COLO668 (cell line): ENCODE data around the gene GLYAT.

Experiments used
- DNase-seq: peaks from one replicate; lab custom pipeline; 2025; ENCODE audit not compliant: unreplicated experiment; lab: John Stamatoyannopoulos, UW

Gene GLYAT, protein sequence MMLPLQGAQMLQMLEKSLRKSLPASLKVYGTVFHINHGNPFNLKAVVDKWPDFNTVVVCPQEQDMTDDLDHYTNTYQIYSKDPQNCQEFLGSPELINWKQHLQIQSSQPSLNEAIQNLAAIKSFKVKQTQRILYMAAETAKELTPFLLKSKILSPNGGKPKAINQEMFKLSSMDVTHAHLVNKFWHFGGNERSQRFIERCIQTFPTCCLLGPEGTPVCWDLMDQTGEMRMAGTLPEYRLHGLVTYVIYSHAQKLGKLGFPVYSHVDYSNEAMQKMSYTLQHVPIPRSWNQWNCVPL

DNA sequence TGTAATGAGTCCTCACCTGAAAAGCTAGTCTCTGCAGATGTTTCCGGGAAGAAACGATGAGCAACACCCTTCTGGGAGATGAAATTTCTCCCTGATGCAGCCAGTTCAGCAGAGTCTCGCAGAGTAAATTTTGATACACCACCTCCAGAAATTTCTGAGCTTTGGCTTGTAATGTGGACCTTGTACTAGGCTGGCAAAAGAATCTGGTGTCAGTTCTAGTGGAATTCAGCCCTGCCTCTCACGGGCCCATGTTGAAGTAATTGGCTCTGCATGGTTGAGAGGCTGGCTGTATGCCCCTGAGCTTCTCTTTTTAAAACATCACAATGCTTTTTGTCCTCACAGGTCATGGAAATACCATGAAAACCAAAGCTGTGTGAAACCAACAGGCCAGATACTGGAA, at the start of gene GLYAT:
Gene GLYAT (minus strand): TSS at position 125 of the 400 bp plus-strand sequence. CDS start 7,447 bp downstream, outside the sequence.
- DNase-seq = no peak

DNA sequence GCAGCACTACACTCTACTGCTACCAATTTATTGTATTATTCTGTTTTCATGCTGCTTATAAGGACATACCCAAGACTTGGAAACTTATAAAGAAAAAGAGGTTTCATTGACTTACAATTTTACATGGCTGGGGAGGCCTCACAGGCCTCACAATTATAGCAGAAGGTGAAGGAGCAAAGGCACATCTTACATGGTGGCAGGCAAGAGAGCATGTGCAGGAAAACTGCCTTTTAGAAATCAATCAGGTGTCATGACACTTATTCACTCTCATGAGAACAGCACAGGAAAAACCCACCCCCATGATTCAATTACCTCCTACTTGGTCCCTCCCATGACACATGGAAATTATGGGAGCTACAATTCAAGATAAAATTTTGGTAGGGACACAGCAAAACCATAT, 49.6 kb upstream of the GLYAT start:
- DNase-seq = no peak

DNA sequence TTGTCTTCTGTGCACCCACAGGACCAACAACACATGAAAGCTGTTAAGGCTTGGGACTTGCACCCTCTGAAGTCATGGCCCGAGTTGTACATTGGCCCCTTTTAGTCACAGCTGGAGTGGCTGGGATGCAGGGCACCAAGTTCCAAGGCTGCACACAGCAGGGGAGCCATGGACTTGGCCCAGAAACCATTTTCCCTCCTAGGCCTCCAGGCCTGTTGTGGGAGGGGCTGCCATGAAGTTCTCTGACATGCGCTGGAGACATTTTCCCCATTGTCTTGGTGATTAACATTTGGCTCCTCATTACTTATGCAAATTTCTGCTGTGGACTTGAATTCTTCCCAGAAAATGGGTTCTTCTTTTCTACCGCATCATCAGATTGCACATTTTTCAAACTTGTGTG, 48.8 kb upstream of the GLYAT start:
- DNase-seq = no peak

DNA sequence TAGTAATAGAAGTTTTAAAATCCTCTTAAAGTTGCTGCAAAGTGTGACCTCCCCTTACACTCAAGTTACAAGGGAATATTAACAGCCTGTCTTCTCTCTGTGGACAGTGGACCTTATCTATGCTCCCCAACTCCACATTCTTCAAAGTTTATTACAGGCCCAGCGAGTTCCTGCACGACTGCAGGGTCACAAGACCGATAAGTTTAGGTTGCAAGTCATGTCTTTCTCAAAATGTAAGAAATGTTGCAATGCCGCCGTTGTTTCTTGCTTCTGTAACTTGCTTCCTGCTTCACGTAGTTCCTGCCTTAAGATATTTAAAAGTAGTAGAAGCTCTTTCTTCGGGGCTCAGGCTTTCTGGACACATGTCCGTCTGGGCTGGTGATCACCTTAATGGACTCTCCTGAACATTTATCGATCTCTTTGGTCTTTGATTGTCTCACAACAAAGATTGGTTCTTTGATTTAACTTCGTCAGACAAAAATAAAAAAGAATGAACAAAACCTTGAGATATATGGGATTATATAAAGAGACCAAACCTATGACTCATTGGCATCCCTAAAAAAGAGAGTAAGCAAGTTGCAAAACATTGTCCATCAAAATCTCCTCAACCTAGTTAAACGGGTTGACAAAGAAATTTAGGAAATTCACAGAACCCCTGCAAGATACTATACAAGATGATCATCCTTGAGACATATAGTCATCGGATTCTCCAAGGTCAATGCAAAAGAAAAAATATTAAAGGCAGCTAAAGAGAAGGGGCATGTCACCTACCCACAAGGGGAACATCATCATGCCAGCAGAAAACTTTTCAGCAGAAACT, 45.4 kb upstream of the GLYAT start:
- no peak for DNase-seq

DNA sequence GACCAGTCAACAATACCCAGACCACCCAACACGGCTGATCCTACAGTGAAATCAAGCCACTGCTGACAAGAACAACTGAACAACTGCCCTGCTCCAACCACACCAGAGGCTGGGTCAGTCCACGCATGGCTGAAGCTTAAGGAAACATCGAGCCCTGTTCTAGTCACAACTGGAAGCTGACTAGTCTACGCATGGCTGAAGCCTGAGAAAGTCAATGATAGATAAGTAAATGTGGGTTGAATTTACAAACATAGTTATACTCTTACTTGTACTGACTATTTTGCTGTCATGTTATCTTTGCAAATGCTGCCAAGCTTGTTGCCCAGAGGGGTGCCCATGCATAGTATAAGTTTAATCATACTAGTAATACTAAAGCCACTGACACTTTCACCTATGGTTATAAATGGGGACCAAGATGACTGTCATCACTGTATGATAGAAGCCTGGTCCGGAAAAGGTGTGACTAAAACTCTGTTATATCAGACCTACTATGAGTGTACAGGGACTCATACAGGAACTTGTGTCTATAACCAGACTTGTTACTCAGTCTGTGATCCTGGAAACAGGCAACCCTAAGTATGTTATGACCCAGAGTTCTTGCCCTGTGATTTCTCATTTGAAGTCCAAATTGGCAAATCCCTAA, 43.4 kb upstream of the GLYAT start:
- DNase-seq = no peak

DNA sequence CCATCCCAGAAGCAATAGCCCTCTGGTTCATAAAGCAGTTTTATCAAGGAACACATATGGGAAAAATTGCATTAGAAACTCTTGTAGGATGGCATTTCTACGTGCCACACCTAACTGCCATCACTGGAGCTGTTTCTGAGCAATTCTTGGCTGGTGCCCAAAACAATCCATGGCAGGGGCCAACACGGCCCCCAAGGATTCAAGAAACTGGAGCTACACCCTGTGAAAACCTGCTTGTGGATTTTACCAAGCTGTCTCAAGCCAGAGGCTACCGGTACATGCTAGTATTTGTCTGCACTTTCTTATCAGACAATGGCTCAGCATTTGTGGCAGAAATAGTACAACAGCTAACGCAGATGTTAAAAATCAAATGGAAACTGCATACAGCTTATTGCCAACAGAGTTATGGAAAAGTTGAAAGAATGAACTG, 42.4 kb upstream of the GLYAT start:
- no peak for DNase-seq

DNA sequence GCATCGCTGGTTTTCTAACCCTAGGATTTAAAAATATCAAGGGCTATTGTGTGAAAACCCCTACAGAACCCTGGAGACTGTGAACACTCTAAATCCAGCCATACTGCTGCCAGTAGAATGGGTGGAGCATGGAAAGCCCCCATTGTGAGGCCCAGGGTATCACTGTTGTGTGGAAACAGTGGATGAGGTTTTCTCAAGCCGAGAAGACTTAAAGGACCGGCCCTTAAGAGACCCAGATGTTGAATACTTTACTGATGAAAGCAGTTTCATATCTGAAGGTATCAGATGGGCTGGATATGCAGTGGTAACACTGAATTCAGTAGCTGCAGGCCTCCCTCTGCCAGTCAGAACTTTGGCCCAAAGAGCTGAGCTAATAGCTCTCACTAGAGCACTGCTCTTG, 41.6 kb upstream of the GLYAT start:
- no peak for DNase-seq

DNA sequence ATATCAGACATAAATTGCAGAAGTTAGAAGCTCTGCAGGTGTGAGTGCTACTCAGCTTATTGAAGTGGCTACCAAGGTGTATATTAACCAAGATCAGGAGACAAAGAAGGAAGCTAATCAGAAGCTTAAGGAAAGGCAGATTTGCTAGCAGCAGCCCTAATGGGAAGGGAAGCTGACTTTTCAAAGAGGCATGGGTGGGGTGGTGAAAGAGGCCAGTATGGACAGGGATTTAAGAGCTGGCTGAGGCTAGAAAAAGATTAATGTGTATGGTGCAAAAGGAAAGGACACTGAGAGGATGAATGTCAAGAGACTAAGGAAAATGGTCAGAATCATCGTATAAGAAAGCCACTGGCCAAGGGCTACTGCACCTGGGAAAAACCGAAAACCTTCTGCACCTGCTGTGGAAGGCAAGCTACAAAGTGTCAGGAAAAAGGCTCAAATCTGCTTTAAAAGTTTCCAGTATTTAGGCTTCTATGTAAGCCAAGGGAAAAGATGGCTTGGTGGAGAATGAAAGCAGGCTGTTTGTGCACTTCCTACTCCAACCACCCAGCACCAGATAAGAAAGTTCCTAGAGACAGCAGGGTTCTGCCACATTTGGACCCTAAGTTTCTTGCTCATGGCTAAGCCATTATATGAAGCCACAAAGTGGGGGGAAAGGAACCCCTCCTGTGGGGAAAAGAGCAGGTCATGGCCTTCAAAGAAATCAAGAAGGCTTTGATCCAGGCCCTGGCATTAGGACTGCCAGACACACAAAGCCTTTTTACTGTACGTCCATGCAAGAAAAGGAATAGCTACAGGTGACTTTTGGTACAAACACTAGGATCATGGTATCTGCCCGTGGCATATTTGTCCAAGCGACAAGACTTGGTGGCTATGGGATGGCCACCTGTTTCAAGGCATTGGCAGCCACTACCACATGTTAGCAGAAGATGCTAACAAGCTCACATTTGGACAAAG, 40.9 kb upstream of the GLYAT start:
- no peak for DNase-seq

DNA sequence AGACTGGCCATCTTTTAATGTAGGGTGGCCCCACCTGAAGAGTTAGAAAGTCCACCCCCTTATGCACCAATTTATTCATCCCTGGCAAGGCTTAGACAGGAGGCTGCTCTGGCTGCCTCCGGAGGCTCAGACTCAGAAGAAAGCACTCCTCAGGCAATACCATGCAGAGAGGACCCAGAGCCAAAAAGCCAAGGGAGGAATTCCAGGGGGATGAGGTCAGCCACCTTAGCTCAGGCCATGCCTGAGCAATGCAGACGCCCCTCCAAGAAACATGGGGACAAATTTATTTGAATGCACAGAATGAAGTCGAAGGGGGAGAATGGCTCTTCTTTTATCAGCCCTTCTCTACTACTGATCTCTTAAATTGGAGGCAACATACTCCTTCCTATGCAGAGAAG, 39.7 kb upstream of the GLYAT start:
- no peak for DNase-seq

DNA sequence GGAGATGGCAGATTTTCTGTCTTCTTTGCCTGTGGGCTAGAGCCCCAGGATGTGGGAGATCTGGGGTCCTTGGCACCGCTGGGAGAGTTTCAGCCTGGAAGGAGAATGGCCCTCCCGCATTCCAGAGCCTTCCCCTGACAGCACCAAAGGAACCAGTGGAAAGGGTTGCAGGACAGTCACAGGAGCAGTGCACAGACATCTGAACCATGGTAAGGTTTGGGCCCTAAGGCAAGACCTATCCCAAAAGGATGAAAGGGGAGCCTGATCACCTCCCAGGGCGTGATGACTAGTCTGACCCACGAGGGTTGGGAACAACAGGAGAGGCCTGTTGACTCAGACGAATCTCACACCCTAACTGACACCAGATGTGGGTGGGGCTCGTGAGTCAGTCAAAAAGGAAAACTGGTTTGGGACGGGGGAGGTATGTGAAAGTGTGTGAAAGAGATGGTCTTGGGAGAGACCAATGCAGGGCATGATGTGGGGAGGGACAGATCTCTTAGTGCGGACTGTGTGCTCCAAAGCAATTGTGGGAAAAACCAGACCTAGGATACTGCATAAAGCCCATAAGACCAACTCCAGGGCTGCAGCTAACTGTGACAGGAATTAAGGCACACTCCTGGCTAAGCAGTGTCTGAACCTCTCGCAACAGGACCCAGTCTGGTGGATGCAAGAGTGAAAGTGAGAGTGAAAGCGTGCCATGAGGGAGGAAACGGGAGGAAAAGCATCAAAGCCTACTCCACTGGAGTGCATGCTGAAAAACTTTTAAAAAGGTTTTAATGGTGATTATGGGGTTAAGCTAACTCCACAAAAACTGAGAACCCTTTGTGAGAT, 39.1 kb upstream of the GLYAT start:
- DNase-seq = no peak

DNA sequence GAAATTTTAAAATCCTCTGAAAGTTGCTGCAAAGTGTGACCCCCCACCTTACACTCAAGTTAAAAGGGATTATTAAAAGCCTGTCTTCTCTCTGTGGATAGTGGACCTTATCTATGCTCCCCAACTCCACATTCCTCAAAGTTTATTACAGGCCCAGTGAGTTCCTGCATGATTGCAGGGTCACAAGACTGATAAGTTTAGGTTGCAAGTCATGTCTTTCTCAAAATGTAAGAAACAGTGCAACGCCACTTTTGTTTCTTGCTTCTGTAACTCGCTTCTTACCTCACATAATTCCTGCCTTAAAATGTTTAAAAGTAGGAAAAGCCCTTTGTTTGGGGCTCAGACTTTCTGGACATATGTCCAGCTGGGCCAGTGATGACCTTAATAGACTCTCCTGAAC, 38.4 kb upstream of the GLYAT start:
- no peak for DNase-seq

DNA sequence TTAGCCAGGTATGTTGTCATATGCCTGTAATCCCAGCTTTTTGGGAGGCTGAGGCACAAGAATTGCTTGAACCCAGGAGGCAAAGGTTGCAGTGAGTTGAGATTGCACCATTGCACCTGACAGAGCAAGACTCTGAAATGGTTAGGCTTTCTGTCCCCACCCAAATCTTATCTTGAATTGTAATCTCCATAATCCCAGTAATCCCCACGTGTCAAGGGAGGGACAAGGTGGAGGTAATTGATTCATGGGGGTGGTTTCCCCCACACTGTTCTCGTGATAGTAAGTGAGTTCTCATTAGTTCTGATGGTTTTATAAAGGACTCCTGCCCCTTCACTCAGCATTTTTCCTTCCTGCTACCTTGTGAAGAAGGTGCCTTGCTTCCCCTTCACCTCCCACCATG, 37.6 kb upstream of the GLYAT start:
- DNase-seq = no peak

DNA sequence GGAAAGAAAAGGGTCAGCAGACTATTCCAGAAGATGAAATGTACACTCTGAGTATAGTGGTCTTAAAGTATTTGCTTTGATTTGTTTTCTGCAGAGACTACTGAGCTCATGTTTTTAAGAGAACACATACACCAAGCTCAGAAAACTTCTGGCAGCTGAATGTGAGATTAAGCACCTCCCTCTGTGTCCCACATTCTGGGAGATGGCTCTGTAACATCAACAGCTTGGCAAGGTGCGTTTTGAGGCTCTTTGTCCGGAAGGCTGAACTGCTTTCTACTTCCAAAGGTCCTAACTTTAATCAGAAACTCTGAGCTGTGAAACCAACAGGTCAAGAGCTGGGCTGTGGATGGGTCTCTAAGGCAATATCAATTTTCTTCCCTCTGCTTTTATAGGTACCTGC, 36.4 kb upstream of the GLYAT start:
- no peak for DNase-seq

DNA sequence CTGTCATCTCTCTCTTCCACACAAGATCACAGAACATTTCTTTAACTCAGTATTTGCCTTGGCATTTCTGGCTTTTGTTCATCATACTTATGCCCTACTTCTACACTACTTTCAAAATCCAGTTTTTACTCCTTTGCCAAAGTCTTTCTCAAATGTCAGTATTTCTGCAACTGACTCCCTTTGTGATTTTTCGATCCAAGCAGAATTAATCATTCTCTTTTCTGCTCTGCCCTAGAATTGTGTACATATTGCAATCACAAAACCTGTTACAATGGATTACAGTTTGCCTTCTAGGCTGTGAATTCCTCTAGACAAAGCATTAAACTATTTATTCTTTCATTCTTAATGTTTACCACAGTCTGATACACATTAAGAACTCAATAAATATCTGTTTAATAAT, 33.3 kb upstream of the GLYAT start:
- DNase-seq = no peak

DNA sequence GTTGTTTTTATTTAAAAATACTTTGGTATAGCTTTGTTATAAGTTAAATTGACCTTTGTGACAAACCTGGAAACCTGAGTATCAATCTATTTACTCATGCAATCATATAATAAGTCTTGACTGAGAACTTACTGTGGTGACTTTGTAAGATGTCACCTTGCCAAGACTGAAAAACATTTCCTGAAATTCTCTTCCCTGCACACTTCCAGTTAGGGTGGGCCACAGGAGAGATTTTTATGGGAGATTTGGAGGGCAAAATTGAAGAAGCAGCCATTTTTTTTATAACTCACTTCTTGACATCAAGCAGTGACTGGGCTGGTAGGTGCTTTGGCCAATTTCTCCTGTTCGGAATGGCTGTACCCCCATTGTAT, 31.4 kb upstream of the GLYAT start:
- no peak for DNase-seq

DNA sequence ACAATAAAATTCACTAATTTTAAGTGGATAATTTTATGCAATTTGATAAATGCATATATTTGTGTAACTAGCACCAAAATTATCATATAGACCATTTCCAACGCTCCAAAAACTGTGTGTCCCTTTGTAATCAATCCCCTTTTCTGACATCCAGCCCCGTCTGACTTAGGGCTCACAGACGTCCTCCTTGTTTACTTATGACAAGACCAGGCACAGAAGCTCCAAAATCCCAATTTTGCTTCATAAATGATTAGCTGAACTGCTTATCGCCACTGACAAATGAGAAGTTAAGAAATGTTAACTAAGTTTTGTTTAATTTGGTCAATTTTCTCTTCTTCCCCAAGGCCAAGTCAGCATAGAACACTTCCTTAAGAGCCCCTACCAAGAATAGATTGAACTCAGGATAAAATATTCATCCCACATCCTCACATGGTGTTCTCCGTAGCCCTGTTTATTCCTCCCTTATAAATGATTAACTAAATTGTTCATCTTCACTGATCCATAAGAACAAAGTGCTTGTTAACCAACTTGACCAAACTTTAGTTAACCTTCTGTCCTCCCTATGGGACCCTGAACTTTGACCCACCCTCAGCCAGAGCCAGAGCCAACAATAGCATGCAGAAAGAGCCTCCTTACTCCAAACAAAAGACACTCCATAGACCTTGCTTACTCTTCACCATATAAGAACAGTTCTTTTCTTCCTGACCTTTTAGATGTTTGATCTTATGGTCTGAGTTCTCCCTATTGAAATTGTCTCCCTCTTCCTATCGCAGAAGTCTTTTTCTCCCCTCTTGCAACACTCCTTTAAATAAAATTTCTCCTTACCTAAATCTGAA, 30.8 kb upstream of the GLYAT start:
- no peak for DNase-seq

DNA sequence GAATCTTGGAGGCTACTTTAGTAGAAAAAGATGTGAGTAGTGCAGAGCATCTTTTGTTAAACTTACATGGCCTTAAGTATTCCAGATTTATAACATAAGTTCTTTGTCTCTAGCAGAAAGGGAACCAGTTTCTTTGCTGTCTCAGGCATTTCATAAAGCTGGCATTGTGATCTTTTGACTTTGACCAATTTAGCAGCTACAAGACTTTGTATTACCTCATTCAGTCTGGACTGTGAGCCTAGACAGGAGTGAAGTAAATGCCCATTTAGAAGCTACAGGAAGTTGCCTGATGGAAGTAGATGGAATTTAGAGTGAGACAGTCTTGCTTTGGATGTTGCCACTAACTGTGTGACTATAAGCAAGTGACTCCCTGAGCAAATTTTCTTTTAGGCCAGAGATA, 25.7 kb upstream of the GLYAT start:
- no peak for DNase-seq

DNA sequence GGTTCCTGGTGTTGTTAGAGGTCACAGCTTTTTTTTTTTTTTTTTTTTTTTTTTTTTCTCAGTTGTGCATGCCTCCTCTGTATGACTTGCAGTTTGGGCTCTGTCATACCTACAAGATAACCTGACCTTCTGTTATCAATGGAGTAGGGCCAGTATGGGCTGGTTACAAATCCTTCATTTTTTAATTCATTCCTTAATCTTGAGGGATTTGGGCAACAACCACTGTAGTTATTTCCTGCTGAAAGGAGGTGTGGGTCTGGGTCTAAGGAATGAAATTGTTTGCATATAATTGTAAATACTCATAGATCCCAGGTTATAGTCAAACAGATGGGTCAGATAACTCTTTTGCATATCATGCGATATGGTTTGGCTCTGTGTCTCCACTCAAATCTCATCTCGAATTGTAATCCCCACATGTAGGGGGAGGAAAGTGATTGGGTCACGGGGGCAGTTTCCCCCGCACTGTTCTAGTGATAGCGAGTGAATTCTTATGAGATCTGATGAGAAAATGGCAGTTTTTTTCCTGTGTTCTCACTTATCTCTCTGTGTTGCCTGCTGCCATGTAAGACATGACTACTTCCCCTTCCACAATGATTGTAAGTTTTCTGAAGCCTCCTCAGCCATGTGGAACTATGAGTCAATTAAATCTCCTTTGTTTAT, 14.1 kb upstream of the GLYAT start:
- DNase-seq = no peak
